A549 (cell line): Measurements from ENCODE around the gene HIC1.

Source experiments
- CEBPB ChIP-seq, 2 experiments: fragments of >200 bp in 1 of 2; sonication (Bioruptor Twin) in 1 of 2; formaldehyde crosslinking in 1 of 2; IDR thresholded peaks; 2 replicates each; pipeline ENCODE4 v1.6.1; 2012 to 2016
- CHD4 ChIP-seq: fragments of 200-600 bp; sonication (generic); IDR thresholded peaks from 2 replicates; pipeline ENCODE4 v1.6.1; 2016; ENCODE audit warnings: antibody characterized with exemption, mild to moderate bottlenecking, borderline replicate concordance
- CTCF ChIP-seq: fragments of >200 bp; sonication (Bioruptor Twin); formaldehyde crosslinking; IDR thresholded peaks from 3 replicates; pipeline ENCODE4 v1.5.1; 2016
- ELK1 ChIP-seq: fragments of 150-350 bp; IDR thresholded peaks from 2 replicates; pipeline ENCODE4 v1.6.1; 2014; ENCODE audit warnings: low read depth, mild to moderate bottlenecking, low read length
- FOXS1 ChIP-seq: fragments of 250-450 bp; sonication (Bioruptor Pico); IDR thresholded peaks from 2 replicates; pipeline ENCODE4 v1.5.0; 2020; ENCODE audit warnings: mild to moderate bottlenecking, moderate library complexity
- JUN ChIP-seq, 2 experiments: fragments of >200 bp; sonication (Bioruptor Twin); formaldehyde crosslinking; IDR thresholded peaks; 2 replicates in 1 of 2; 3 replicates in 1 of 2; pipeline ENCODE4 v1.6.1; 2016 to 2017
- MAX ChIP-seq: IDR thresholded peaks from 2 replicates; pipeline ENCODE4 v1.6.1; 2012
- NFE2L2 ChIP-seq: fragments of 150-350 bp; conservative IDR thresholded peaks from 2 replicates; pipeline ENCODE4 v1.6.1; 2014; ENCODE audit warnings: low read length
- NR3C1 ChIP-seq: fragments of >200 bp; sonication (Bioruptor Twin); formaldehyde crosslinking; IDR thresholded peaks from 3 replicates; pipeline ENCODE4 v1.6.1; 2017
- POLR2A ChIP-seq: IDR thresholded peaks from 2 replicates; pipeline ENCODE4 v1.6.1; 2012; ENCODE audit warnings: mild to moderate bottlenecking, low read length
- RCOR1 ChIP-seq: fragments of 150-350 bp; IDR thresholded peaks from 2 replicates; pipeline ENCODE4 v1.6.1; 2014; ENCODE audit warnings: antibody characterized with exemption, low read length, low read depth
- RFX5 ChIP-seq: fragments of 450-650 bp; IDR thresholded peaks from 2 replicates; pipeline ENCODE4 v1.7.1; 2014; ENCODE audit warnings: antibody characterized with exemption, mild to moderate bottlenecking, moderate library complexity

GRCh38 chr17:2011411-2012371 is 43.2 kb upstream of the HIC1 start:
- TF ChIP-seq NFE2L2 = no peak
- no peak for TF ChIP-seq CHD4
- no peak for TF ChIP-seq CTCF
- TF ChIP-seq RFX5 = no peak
- no peak for TF ChIP-seq FOXS1
- TF ChIP-seq NR3C1 = no peak
- TF ChIP-seq POLR2A = no peak
- no peak for TF ChIP-seq CEBPB (IDR thresholded peaks at IDR 0.05)
- no peak for TF ChIP-seq ELK1
- TF ChIP-seq JUN (IDR thresholded peaks at IDR 0.05) = no peak
- no peak for TF ChIP-seq RCOR1
- TF ChIP-seq MAX = no peak
